Activated CD8-positive, alpha-beta T cell treated with anti-CD3 and anti-CD28 coated beads, Interleukin-2, amount 10 ng/mL, durations not matched to agents 7 days and 5 days (primary cell): ENCODE data around the gene VRK3. TPM values are rescaled to one million over a fixed set of nuclear protein-coding genes. Genes with fewer than 3 reads are reported as not detected.
A peak's percentile ranks its signal among the peaks of the same experiment; 100 is the strongest.

Experiments
- ATAC-seq: fragments of 150-1000 bp; cut with Tn5 transposase; one replicate; pipeline ENCODE4 v1.10.0; 2021; ENCODE audit warnings: moderate library complexity
- CTCF ChIA-PET: fragments of 350-600 bp; sonication (Branson Sonifier 250); formaldehyde crosslinking; loops from one replicate; lab custom pipeline; 2021; ENCODE audit warnings: antibody characterized with exemption; lab: Charles Lee
- POLR2A ChIA-PET: fragments of 350-600 bp; sonication (Branson Sonifier 250); formaldehyde crosslinking; loops from one replicate; lab custom pipeline; 2021; ENCODE audit warnings: antibody characterized with exemption; lab: Charles Lee
- DNase-seq: peaks from one replicate; pipeline ENCODE4 v3.0.0-alpha.2; 2020
- H3K27ac Mint-ChIP-seq: one replicate; pipeline ENCODE4 v1.8.0; 2021; ENCODE audit warnings: mild to moderate bottlenecking, mixed read lengths
- H3K27me3 Mint-ChIP-seq: one replicate; pipeline ENCODE4 v1.8.0; 2021; ENCODE audit warnings: low read depth, mixed read lengths
- H3K36me3 Mint-ChIP-seq: one replicate; pipeline ENCODE4 v1.8.0; 2021; ENCODE audit warnings: low read depth, mixed read lengths
- H3K4me1 Mint-ChIP-seq: one replicate; pipeline ENCODE4 v1.8.0; 2021; ENCODE audit warnings: low read depth, mixed read lengths
- H3K4me3 Mint-ChIP-seq: one replicate; pipeline ENCODE4 v1.8.0; 2021; ENCODE audit warnings: mild to moderate bottlenecking, mixed read lengths
- H3K9me3 Mint-ChIP-seq: one replicate; pipeline ENCODE4 v1.8.0; 2022; ENCODE audit warnings: mixed read lengths; ENCODE audit not compliant: insufficient read depth
- total RNA-seq, 2 experiments: library from RNA; stranded (reverse); gene quantifications; one replicate each; pipeline ENCODE4 v1.2.3, GENCODE V29; 2021

Gene VRK3
- total RNA-seq, 2 experiments from 2014 or later: 67.7 to 74.8 TPM

DNA sequence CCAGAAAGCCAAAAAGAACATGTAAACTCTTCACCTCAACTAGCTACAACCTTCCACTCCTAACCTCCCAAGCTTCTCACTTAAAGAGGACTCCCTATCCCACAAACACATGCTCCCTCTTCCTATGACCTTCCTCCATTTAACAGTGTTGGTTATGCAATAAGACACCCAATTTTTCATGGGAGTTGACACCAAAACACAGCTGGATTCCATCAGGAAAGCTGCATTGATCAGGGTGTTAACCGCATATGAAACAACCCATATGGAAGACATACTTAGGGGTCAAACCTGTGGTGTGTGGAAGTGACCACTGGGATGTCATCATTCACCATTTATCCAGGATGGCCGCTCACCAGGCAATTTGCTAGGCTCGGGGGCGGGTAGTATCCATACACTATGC, 22.5 kb upstream of the VRK3 start:
- POLR2A ChIA-PET: no interaction called here
- no peak for ATAC-seq
- Mint-ChIP-seq H3K4me3 (no peak overlapping the region), H3K36me3 (peaks cover 62% of the 10 kb centered on the region), H3K27me3 (peaks cover 5% of the 10 kb centered on the region), H3K27ac (no peak overlapping the region), H3K4me1 (peaks cover 13% of the 10 kb centered on the region), H3K9me3 (peaks cover 38% of the 10 kb centered on the region)
- CTCF ChIA-PET: interaction anchor here (0.9 kb wide), 1 partner anchor 18 kb away, joined by 4 read pairs; no protein-coding TSS in a partner anchor
- no peak for DNase-seq

DNA sequence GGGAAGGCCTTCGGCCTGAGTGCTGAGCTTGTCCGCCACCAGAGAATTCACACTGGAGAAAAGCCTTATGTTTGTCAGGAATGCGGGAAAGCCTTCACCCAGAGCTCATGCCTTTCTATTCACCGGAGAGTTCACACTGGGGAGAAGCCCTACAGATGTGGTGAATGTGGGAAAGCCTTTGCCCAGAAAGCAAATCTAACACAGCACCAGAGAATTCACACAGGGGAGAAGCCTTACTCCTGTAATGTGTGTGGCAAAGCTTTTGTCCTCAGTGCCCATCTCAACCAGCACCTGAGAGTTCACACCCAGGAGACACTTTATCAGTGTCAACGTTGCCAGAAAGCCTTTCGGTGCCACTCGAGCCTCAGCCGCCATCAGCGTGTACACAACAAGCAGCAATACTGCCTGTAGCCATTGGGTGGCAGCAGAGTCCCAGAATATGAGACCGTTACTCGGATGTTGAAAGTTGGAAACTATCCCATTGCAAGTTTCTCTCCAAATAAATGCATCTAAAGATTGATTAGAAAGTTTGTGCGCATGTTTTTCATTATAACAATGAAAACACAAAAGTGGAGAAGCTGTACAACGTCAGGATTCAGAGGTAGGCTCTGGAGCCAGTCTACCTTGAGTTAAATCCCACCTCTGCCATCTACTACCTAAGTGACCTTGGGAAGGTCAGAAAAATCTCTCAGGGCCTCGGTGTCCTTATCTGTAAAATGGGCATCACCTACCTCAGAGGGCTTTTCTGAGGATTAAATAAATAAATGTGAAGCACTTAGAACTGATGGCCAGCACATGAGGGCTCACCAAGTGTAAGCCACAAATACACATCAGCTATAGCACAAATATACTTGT, 21.7 kb upstream of the VRK3 start:
- H3K36me3 Mint-ChIP-seq: peaks cover 70% of the 10 kb centered on the region
- H3K27me3 Mint-ChIP-seq: peaks cover 3% of the 10 kb centered on the region
- ChIA-PET CTCF (interaction anchor here (0.9 kb wide), 1 partner anchor 17 kb away, joined by 4 read pairs; no protein-coding TSS in a partner anchor), POLR2A (no interaction called here)
- peak; percentile 45 for DNase-seq
- no peak overlapping the region for H3K4me3 Mint-ChIP-seq
- peaks cover 13% of the 10 kb centered on the region for H3K4me1 Mint-ChIP-seq
- H3K9me3 Mint-ChIP-seq: peaks cover 34% of the 10 kb centered on the region
- no peak overlapping the region for H3K27ac Mint-ChIP-seq
- no peak for ATAC-seq

DNA sequence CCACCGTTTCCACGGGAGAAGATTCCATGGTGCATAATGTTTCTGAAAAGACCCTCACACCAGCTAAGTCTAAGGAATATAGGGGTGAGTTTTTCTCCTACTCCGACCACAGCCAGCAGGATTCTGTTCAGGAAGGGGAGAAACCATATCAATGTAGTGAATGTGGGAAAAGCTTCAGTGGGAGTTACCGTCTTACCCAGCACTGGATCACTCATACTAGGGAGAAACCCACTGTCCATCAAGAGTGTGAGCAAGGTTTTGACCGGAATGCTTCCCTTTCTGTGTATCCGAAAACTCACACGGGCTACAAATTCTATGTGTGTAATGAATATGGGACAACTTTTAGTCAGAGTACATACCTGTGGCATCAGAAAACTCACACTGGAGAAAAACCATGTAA, 19.8 kb upstream of the VRK3 start:
- ATAC-seq (no peak), DNase-seq (no peak)
- Mint-ChIP-seq H3K36me3 (peaks cover 87% of the 10 kb centered on the region), H3K27ac (no peak overlapping the region), H3K9me3 (peaks cover 31% of the 10 kb centered on the region), H3K4me1 (peaks cover 1% of the 10 kb centered on the region), H3K4me3 (no peak overlapping the region), H3K27me3 (no peaks in the 10 kb centered on the region)
- POLR2A ChIA-PET: no interaction called here
- CTCF ChIA-PET: no interaction called here

DNA sequence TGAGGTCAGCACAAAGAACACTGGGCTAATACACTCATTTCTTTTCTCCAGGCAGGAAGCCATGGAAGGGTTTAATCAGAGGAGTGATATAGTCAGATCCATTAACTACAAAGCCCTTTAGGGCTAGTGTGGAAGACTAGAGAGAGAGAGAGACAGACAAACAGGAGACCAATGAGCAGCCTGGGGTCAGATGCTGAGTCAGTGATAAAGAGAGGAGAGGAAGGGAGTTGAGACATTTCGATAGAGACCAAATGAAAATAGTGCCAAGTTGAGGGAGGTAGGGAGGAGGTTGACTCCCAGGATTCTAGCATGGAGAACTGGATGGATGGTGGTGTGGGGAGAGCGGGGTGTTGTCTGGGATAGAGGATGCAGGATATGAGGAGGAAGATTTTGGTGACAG, 18.8 kb upstream of the VRK3 start:
- ChIA-PET CTCF (no interaction called here), POLR2A (no interaction called here)
- Mint-ChIP-seq H3K36me3 (peaks cover 88% of the 10 kb centered on the region), H3K4me1 (no peaks in the 10 kb centered on the region), H3K27ac (no peak overlapping the region), H3K4me3 (no peak overlapping the region), H3K27me3 (no peaks in the 10 kb centered on the region), H3K9me3 (peaks cover 31% of the 10 kb centered on the region)
- ATAC-seq (no peak), DNase-seq (no peak)

DNA sequence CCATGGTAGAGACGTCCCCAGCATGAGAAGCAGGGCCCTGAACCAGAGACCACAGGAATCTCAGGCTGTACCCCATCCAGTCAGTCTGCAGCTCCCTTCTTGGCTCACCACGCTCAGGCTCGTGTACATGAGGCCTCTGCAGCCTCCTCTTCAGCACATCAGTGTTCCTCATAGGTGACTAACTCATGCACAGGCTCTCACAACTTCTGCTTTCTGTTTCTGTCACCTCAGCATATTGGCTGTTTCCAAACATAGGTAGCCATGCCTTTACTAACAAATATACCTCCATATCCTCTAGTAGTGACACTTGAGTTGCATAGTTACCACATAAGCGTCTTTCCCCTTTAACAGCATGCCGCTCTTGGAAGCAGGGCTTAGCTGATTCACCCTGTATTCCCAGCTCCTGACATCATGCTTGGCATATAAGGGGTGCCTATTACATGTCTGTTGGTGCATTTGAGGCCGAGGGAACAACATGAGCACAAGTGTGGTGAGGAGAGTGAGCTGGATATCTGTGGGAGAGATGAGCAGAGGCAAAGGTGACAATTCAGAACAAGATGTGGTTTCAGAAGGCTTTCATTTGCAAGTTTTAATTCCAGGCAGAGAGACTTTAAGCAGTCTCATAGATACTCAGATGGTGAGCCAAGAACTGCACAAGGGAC, 17.3 kb upstream of the VRK3 start:
- ATAC-seq (no peak), DNase-seq (no peak)
- ChIA-PET POLR2A (no interaction called here), CTCF (no interaction called here)
- no peaks in the 10 kb centered on the region for H3K27me3 Mint-ChIP-seq
- no peak overlapping the region for H3K27ac Mint-ChIP-seq
- H3K9me3 Mint-ChIP-seq: peaks cover 28% of the 10 kb centered on the region
- peaks cover 75% of the 10 kb centered on the region for H3K36me3 Mint-ChIP-seq
- H3K4me1 Mint-ChIP-seq: peaks cover 3% of the 10 kb centered on the region
- no peak overlapping the region for H3K4me3 Mint-ChIP-seq

DNA sequence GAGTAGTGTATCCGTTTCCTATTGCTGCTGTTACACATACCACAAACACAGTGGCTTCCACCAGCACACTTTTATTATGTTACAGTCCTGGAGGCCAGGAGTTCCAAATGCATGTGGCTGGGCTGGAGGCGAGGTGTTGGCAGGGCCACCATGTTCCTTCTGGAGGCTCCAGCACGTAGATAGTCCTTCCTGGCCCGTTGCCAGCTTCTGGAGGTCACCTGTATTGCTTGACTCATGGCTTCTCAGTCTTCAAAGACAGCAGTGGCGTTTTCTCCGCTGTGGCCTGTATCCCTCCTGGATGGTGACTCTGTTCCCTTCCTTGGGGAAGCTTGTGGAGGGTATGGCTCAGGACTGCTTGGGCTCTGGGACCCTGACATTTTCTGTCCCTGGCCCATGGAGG, 15.8 kb upstream of the VRK3 start:
- ATAC-seq (no peak), DNase-seq (no peak)
- H3K27ac Mint-ChIP-seq: no peak overlapping the region
- H3K4me1 Mint-ChIP-seq: peaks cover 3% of the 10 kb centered on the region
- POLR2A ChIA-PET: no interaction called here
- H3K27me3 Mint-ChIP-seq: no peaks in the 10 kb centered on the region
- CTCF ChIA-PET: no interaction called here
- peaks cover 23% of the 10 kb centered on the region for H3K9me3 Mint-ChIP-seq
- H3K36me3 Mint-ChIP-seq: peaks cover 70% of the 10 kb centered on the region
- no peak overlapping the region for H3K4me3 Mint-ChIP-seq

DNA sequence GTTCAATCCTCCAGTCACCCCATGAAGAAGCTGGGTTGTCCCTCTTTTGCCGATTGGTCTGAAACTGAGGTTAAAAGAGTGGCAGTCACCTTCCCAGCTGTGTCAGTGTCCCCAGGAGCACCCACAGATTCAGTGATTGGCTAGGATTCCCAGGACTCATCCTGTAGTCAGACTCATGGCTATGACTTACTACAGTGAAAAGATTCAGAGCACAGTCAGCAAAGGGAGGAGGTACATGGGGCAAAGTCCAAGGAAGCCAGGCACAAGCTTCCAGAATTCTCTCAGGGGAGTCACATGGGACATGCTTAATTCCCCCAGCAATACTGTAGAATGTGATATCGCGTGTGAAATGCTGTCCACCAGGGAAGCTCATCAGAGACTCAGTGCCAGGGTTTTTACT, 14.8 kb upstream of the VRK3 start:
- no peak for ATAC-seq
- no peak for DNase-seq
- Mint-ChIP-seq H3K4me3 (no peak overlapping the region), H3K9me3 (peaks cover 13% of the 10 kb centered on the region), H3K27ac (no peak overlapping the region), H3K27me3 (no peaks in the 10 kb centered on the region), H3K4me1 (peaks cover 3% of the 10 kb centered on the region), H3K36me3 (peaks cover 65% of the 10 kb centered on the region)
- CTCF ChIA-PET: interaction anchor here (1.1 kb wide), 1 partner anchor 10 kb away, joined by 3 read pairs; no protein-coding TSS in a partner anchor
- POLR2A ChIA-PET: no interaction called here

DNA sequence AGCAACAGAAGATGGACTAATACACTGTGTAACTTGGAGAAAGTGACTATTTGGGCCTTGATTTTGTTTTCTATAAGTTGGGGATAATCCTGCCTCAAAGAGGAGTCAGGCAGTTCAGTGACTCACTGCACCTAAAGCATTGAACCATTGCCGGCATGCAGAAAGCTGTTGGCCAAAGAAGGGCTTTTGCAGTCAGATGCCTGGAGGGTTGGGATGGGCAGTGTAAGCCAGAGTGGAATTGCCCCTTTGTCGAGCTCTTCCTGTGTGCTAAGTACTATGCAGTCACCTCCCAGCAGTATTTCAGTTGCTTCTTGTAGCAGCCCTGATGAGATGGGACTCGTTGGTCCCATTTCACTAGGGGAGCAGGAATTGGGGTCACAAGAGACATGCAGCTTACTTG, 11.7 kb upstream of the VRK3 start:
- ChIA-PET CTCF (interaction anchor here (1.5 kb wide), 1 partner anchor 99 kb away, joined by 3 read pairs; no protein-coding TSS in a partner anchor), POLR2A (no interaction called here)
- H3K4me3 Mint-ChIP-seq: no peak overlapping the region
- peaks cover 64% of the 10 kb centered on the region for H3K36me3 Mint-ChIP-seq
- DNase-seq: no peak
- H3K27ac Mint-ChIP-seq: no peak overlapping the region
- H3K9me3 Mint-ChIP-seq: no peaks in the 10 kb centered on the region
- peaks cover 3% of the 10 kb centered on the region for H3K4me1 Mint-ChIP-seq
- no peaks in the 10 kb centered on the region for H3K27me3 Mint-ChIP-seq
- no peak for ATAC-seq

DNA sequence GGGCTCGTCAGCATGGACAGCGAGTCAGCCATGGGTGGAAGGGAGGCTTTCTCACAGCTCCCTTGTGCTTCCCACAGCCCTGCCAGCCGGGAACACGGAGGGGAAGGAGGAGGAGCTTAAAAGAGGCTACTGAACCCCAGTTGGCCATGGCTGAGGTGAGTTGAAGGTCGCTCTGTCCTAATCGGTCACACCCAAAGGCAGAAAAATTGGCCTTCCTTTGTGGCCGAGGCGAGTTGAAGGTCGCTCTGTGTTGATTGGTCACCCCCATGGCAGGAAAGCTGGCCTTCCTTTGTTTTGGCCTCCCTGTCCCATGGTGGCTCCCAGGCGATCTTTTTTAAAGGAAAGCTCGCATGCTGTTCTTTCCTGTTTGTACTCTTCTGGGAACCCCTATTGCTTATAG, 5.8 kb upstream of the VRK3 start:
- no peak overlapping the region for H3K4me3 Mint-ChIP-seq
- H3K4me1 Mint-ChIP-seq: peaks cover 14% of the 10 kb centered on the region
- H3K9me3 Mint-ChIP-seq: peaks cover 11% of the 10 kb centered on the region
- DNase-seq: no peak
- H3K27ac Mint-ChIP-seq: no peak overlapping the region
- no peaks in the 10 kb centered on the region for H3K27me3 Mint-ChIP-seq
- ATAC-seq: no peak
- POLR2A ChIA-PET: interaction anchor here (0.6 kb wide), 1 partner anchor 333 kb away, joined by 4 read pairs; no protein-coding TSS in a partner anchor
- H3K36me3 Mint-ChIP-seq: peaks cover 58% of the 10 kb centered on the region
- CTCF ChIA-PET: no interaction called here

DNA sequence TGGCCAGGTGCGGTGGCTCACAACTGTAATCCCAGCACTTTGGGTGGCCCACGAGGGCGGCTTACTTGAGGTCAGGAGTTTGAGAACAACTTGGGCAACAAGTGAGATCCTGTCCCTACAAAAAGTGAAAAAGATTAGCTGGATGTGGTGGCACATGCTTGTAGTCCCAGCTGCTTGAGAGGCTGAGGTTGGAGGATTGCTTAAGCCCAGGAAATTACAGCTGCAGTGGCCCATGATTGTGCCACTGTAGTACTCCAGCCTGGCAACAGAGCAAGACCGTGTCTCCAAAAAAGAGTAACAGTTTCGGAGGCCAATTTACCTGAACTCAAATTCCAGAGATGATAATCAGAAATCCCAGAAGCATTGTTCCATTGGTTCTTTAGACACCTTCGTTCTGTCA, 5.1 kb upstream of the VRK3 start:
- no peak overlapping the region for H3K4me3 Mint-ChIP-seq
- peaks cover 61% of the 10 kb centered on the region for H3K36me3 Mint-ChIP-seq
- peaks cover 17% of the 10 kb centered on the region for H3K4me1 Mint-ChIP-seq
- no peak overlapping the region for H3K27ac Mint-ChIP-seq
- peaks cover 13% of the 10 kb centered on the region for H3K9me3 Mint-ChIP-seq
- H3K27me3 Mint-ChIP-seq: no peaks in the 10 kb centered on the region
- no peak for DNase-seq
- no peak for ATAC-seq
- ChIA-PET CTCF (interaction anchor here (0.8 to 0.9 kb wide), 2 partner anchors 9 to 17 kb away, joined by 3 to 4 read pairs; no protein-coding TSS in a partner anchor), POLR2A (no interaction called here)

DNA sequence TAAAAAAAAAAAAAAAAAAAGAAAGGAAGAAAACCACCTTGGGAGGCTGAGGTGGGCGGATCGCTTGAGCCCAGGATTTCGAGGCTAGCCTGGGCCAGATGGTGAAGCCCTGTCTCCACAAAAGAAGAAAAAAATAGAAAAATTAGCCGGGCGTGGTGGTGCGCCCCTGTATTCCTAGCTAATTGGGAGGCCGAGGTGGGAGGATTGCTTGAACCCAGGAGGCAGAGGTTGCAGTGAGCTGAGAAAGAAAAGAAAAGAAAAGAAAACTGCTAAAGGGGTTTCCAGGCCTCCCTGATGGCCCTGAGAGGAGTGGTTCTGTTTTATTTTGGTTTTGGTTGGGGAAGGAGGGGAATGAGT, 1.4 kb upstream of the VRK3 start:
- DNase-seq (no peak), ATAC-seq (no peak)
- Mint-ChIP-seq H3K9me3 (peaks cover 13% of the 10 kb centered on the region), H3K4me3 (peak overlapping the region; percentile 86), H3K27me3 (no peaks in the 10 kb centered on the region), H3K36me3 (peaks cover 32% of the 10 kb centered on the region), H3K27ac (peak overlapping the region; percentile 77), H3K4me1 (peaks cover 31% of the 10 kb centered on the region)
- ChIA-PET CTCF (no interaction called here), POLR2A (no interaction called here)
